K562 (cell line): ENCODE measurements around the gene ABHD8. TPM values are rescaled to one million over a fixed set of nuclear protein-coding genes. Genes with fewer than 3 reads are reported as not detected.

Experiments used
- ARID4B ChIP-seq: sonication (generic); formaldehyde crosslinking; IDR thresholded peaks from 2 replicates; pipeline ENCODE4 v1.8.0; 2022; ENCODE audit warnings: mild to moderate bottlenecking, missing genetic modification reagents
- BACH1 ChIP-seq: fragments of 200-800 bp; sonication (Bioruptor generic); IDR thresholded peaks from 2 replicates; pipeline ENCODE4 v1.6.1; 2016; ENCODE audit warnings: missing genetic modification characterization, missing compliant biosample characterization
- CHD7 ChIP-seq: fragments of 200-600 bp; sonication (generic); IDR thresholded peaks from one replicate; pipeline ENCODE4 v1.6.1; 2012; ENCODE audit warnings: mild to moderate bottlenecking, low read depth, low read length, inconsistent platforms
- ELK1 ChIP-seq: sonication (generic); formaldehyde crosslinking; IDR thresholded peaks from 2 replicates; pipeline ENCODE4 v1.8.1; 2022; ENCODE audit warnings: missing genetic modification reagents
- MEF2D ChIP-seq: conservative IDR thresholded peaks from 2 replicates; pipeline ENCODE4 v1.6.1; 2016; ENCODE audit warnings: low read depth, missing genetic modification characterization, missing compliant biosample characterization
- NCOA1 ChIP-seq: fragments of 450-650 bp; IDR thresholded peaks from 2 replicates; pipeline ENCODE4 v1.6.1; 2016; ENCODE audit warnings: low read depth
- NFIX ChIP-seq: fragments of 250-450 bp; sonication (Bioruptor Pico); IDR thresholded peaks from 2 replicates; pipeline ENCODE4 v1.4.0; 2020; ENCODE audit warnings: low read depth, mild to moderate bottlenecking, moderate library complexity
- PCBP1 ChIP-seq: fragments of 200-400 bp; formaldehyde crosslinking; IDR thresholded peaks from 2 replicates; pipeline ENCODE4 v1.6.1; 2018; ENCODE audit warnings: mild to moderate bottlenecking, low read depth, low read length; ENCODE audit not compliant: poor library complexity, severe bottlenecking
- RFX5 ChIP-seq: IDR thresholded peaks from 2 replicates; pipeline ENCODE4 v1.6.1; 2011; ENCODE audit warnings: low read depth, mild to moderate bottlenecking, improper control_type of control experiment, low read length
- SOX6 ChIP-seq: fragments of 450-650 bp; IDR thresholded peaks from 2 replicates; pipeline ENCODE4 v1.6.1; 2014; ENCODE audit warnings: mild to moderate bottlenecking
- ZSCAN32 ChIP-seq: fragments of 450-650 bp; formaldehyde crosslinking; IDR thresholded peaks from 2 replicates; pipeline ENCODE4 v1.4.0; 2020; ENCODE audit warnings: mild to moderate bottlenecking, moderate library complexity
- polyA plus RNA-seq, 8 experiments: library from polyadenylated mRNA; depleted of rRNA in 4 of 8; stranded (reverse) in 5 of 8; unstranded in 3 of 8; fragments of >200 nt; fragmentation: Nextera tagmentation in 2 of 8; fragmentation: Illumina TruSeq in 1 of 8; extraction: Ambion mirVana in 2 of 8; extraction: Trizol in 1 of 8; gene quantifications; 2 replicates each; pipeline versions ENCODE4 v1.2.1 to v1.2.3, GENCODE V29; 2011 to 2014; ENCODE audit warnings: inconsistent platforms in 1 of 8, missing spikeins in 1 of 8
- total RNA-seq, 7 experiments: library from RNA; depleted of rRNA in 6 of 7; stranded (reverse); fragments of >200 nt in 6 of 7; fragmentation: Illumina TruSeq in 2 of 7; extraction: Trizol in 2 of 7; gene quantifications; 2 replicates each; pipeline versions ENCODE4 v1.2.1 to v1.2.3, GENCODE V29; 2011 to 2021; ENCODE audit warnings: low replicate concordance in 1 of 7

Gene ABHD8
- total and polyA plus RNA-seq, 9 of the 15 experiments (the other 6 are each of a cell fraction or from before 2014, with no cell fraction given): 0.04 to 6.6 (median 2.0) TPM; not detected in 1

GRCh38 chr19:17260842-17261325 is 42.3 kb downstream of the ABHD8 start (continued):
- no peak for TF ChIP-seq CHD7
- no peak for TF ChIP-seq ELK1
- no peak for TF ChIP-seq ZSCAN32 (CRISPR knock-in tag)
- no peak for TF ChIP-seq BACH1 (tag)
- TF ChIP-seq NCOA1: no peak
- no peak for TF ChIP-seq ARID4B (CRISPR knock-in tag)
- peak; percentile 20; the same call in 1 of the 2 replicates for TF ChIP-seq SOX6
- TF ChIP-seq NFIX (CRISPR knock-in tag): no peak
- TF ChIP-seq MEF2D (tag): no peak
- TF ChIP-seq PCBP1: no peak
- 0 out of 2 replicates have a peak, but pooled peaks have one; percentile 30 for TF ChIP-seq RFX5
